GM23248 (cell line): ENCODE measurements around the gene SNTB2. TPM values are rescaled to one million over a fixed set of nuclear protein-coding genes. Genes with fewer than 3 reads are reported as not detected.

Experiments used
- DNase-seq: peaks from one replicate; pipeline ENCODE4 v3.0.0-alpha.2; 2015
- H2AFZ ChIP-seq: fragments of 200-600 bp; sonication (generic); 2 replicates; pipeline ENCODE4 v1.6.1; 2016; ENCODE audit warnings: antibody characterized with exemption
- H3F3A ChIP-seq: fragments of 200-600 bp; sonication (generic); 2 replicates; pipeline ENCODE4 v1.6.1; 2016; ENCODE audit warnings: mild to moderate bottlenecking, antibody characterized with exemption, mixed run types; ENCODE audit not compliant: insufficient read depth
- H3K27ac ChIP-seq: fragments of 200-600 bp; sonication (generic); 2 replicates; pipeline ENCODE4 v1.5.1; 2016; ENCODE audit warnings: mild to moderate bottlenecking
- H3K27me3 ChIP-seq: fragments of 200-600 bp; sonication (generic); replicated peaks from 2 replicates; pipeline ENCODE4 v1.6.1; 2016; ENCODE audit warnings: mild to moderate bottlenecking; ENCODE audit not compliant: insufficient read depth
- H3K36me3 ChIP-seq: fragments of 200-600 bp; sonication (generic); 2 replicates; pipeline ENCODE4 v1.6.1; 2016; ENCODE audit warnings: low read depth, mild to moderate bottlenecking
- H3K4me1 ChIP-seq: fragments of 200-600 bp; sonication (generic); 2 replicates; pipeline ENCODE4 v1.6.1; 2016; ENCODE audit warnings: mild to moderate bottlenecking; ENCODE audit not compliant: insufficient read depth
- H3K4me2 ChIP-seq: fragments of 200-600 bp; sonication (generic); one replicate; pipeline ENCODE4 v1.6.1; 2016; ENCODE audit warnings: mild to moderate bottlenecking; ENCODE audit not compliant: unreplicated experiment
- H3K4me3 ChIP-seq: fragments of 200-600 bp; sonication (generic); 2 replicates; pipeline ENCODE4 v1.5.1; 2016; ENCODE audit warnings: mild to moderate bottlenecking
- H3K79me2 ChIP-seq: fragments of 200-600 bp; sonication (generic); 2 replicates; pipeline ENCODE4 v1.6.1; 2016; ENCODE audit warnings: mild to moderate bottlenecking; ENCODE audit not compliant: insufficient read depth
- H3K9ac ChIP-seq: fragments of 200-600 bp; sonication (generic); 2 replicates; pipeline ENCODE4 v1.6.1; 2016; ENCODE audit warnings: mild to moderate bottlenecking
- H3K9me2 ChIP-seq: fragments of 200-600 bp; sonication (generic); 2 replicates; pipeline ENCODE4 v1.6.1; 2016; ENCODE audit warnings: mixed run types, mild to moderate bottlenecking, moderate library complexity; ENCODE audit not compliant: insufficient read depth
- H3K9me3 ChIP-seq: fragments of 200-600 bp; sonication (generic); one replicate; pipeline ENCODE4 v1.6.1; 2017; ENCODE audit warnings: low read depth
- H4K20me1 ChIP-seq: fragments of 200-600 bp; sonication (generic); 2 replicates; pipeline ENCODE4 v1.6.0; 2016; ENCODE audit not compliant: insufficient read depth
- EZH2 ChIP-seq: fragments of 200-600 bp; sonication (generic); IDR thresholded peaks from 2 replicates; pipeline ENCODE4 v1.6.1; 2018; ENCODE audit warnings: antibody characterized with exemption, mild to moderate bottlenecking; ENCODE audit not compliant: insufficient read depth, poor library complexity, severe bottlenecking
- EZH2phosphoT487 ChIP-seq: fragments of 200-600 bp; sonication (generic); IDR thresholded peaks from 2 replicates; pipeline ENCODE4 v1.6.1; 2018; ENCODE audit warnings: antibody characterized with exemption, moderate library complexity, mild to moderate bottlenecking, low read depth; ENCODE audit not compliant: insufficient read depth
- WGBS, 2 experiments: methylation state at CpG; one replicate each; pipeline ENCODE4 v1.1.6; 2015 to 2017; ENCODE audit warnings: low lambda C conversion rate in 2 of 2, low coverage in 1 of 2; ENCODE audit errors: missing lambda C conversion rate in 2 of 2; 5-methylcytosine and 5-hydroxymethylcytosine counted together
- in situ Hi-C: fragments of 300-500 bp; cut with MboI; formaldehyde crosslinking; loops from 2 replicates; pipeline ENCODE4 v1.15.0; 2020
- polyA plus RNA-seq: library from polyadenylated mRNA; unstranded; fragments of >200 nt; fragmentation: Nextera tagmentation; extraction: Ambion mirVana; gene quantifications from 2 replicates; pipeline ENCODE4 v1.2.1, GENCODE V29; 2016
- total RNA-seq: library from RNA; depleted of rRNA; stranded (reverse); fragments of >200 nt; shearing (Covaris generic); gene quantifications from 2 replicates; pipeline ENCODE4 v1.2.3, GENCODE V29; 2014

SNTB2 gene
- total and polyA plus RNA-seq, 2 experiments from 2014 or later, result 6.0 to 30.4 TPM

GRCh38 chr16:69328854-69329316, 141.9 kb downstream of the SNTB2 start:
- peaks cover 28% of the 10 kb centered on the region for H3K4me1 ChIP-seq
- peaks cover 24% of the 10 kb centered on the region for H3K36me3 ChIP-seq
- H3K9me3 ChIP-seq, result no peaks in the 10 kb centered on the region
- no peak overlapping the region for H2AFZ ChIP-seq
- peak overlapping the region; percentile 81 for H3K4me2 ChIP-seq
- peak overlapping the region; percentile 77 for H3K4me3 ChIP-seq
- H4K20me1 ChIP-seq, result no peaks in the 10 kb centered on the region; the same call in 1 of the 2 replicates
- TF ChIP-seq EZH2phosphoT487, result no peak
- TF ChIP-seq EZH2, result no peak
- peaks cover 86% of the 10 kb centered on the region for H3K79me2 ChIP-seq
- H3K9me2 ChIP-seq, result no peaks in the 10 kb centered on the region
- peak; percentile 54 for DNase-seq
- WGBS, 2 experiments, result 41 to 45% methylated on average over 10 of the region's 10 CpGs
- 0 out of 2 replicates have a peak overlapping the region, but pooled peaks have one; percentile 0 for H3K27ac ChIP-seq
- in situ Hi-C loops, result no loop called here
- peak overlapping the region; percentile 86 for H3K9ac ChIP-seq
- H3K27me3 ChIP-seq, result no peaks in the 10 kb centered on the region
- H3F3A ChIP-seq, result peaks cover 27% of the 10 kb centered on the region

- H3K9me3 ChIP-seq, result no peaks in the 10 kb centered on the region
- peaks cover 27% of the 10 kb centered on the region for H3F3A ChIP-seq
- no peaks in the 10 kb centered on the region for H3K9me2 ChIP-seq
- H4K20me1 ChIP-seq, result no peaks in the 10 kb centered on the region; the same call in 1 of the 2 replicates
- peak overlapping the region; percentile 77 for H3K4me3 ChIP-seq
- H2AFZ ChIP-seq, result peak overlapping the region; percentile 48
- H3K4me1 ChIP-seq, result peaks cover 28% of the 10 kb centered on the region
- H3K9ac ChIP-seq, result peak overlapping the region; percentile 86
- peak overlapping the region; percentile 75; the same call in 1 of the 2 replicates for H3K27ac ChIP-seq
- 5 to 6% methylated on average over 57 to 63 of the region's 77 CpGs for WGBS, 2 experiments
- in situ Hi-C loops, result no loop called here
- H3K27me3 ChIP-seq, result no peaks in the 10 kb centered on the region
- TF ChIP-seq EZH2 (no peak), EZH2phosphoT487 (no peak)
- peaks cover 84% of the 10 kb centered on the region for H3K79me2 ChIP-seq
- H3K4me2 ChIP-seq, result peak overlapping the region; percentile 81
- H3K36me3 ChIP-seq, result peaks cover 24% of the 10 kb centered on the region
- DNase-seq, result peak; percentile 53
Measured at GRCh38 chr16:69329369-69330285, 142.7 kb downstream of the SNTB2 start.

- no peaks in the 10 kb centered on the region; the same call in 1 of the 2 replicates for H4K20me1 ChIP-seq
- H3K36me3 ChIP-seq, result peaks cover 24% of the 10 kb centered on the region
- WGBS, 2 experiments, result 1 to 2% methylated on average over 61 to 70 of the region's 93 CpGs
- TF ChIP-seq EZH2 (no peak), EZH2phosphoT487 (no peak)
- no peaks in the 10 kb centered on the region for H3K9me2 ChIP-seq
- peak within 1 kb of the TSS; percentile 77 for H3K4me3 ChIP-seq
- in situ Hi-C loops, result no loop called here
- peaks cover 84% of the 10 kb centered on the region for H3K79me2 ChIP-seq
- H3K27ac ChIP-seq, result peak within 1 kb of the TSS; percentile 75
- H3K9ac ChIP-seq, result peak within 1 kb of the TSS; percentile 86
- H3K4me1 ChIP-seq, result peaks cover 28% of the 10 kb centered on the region
- peaks cover 27% of the 10 kb centered on the region for H3F3A ChIP-seq
- peak within 1 kb of the TSS; percentile 84 for H3K4me2 ChIP-seq
- DNase-seq, result peak; percentile 99
- H2AFZ ChIP-seq, result peak within 1 kb of the TSS; percentile 82
- H3K9me3 ChIP-seq, result no peaks in the 10 kb centered on the region
- H3K27me3 ChIP-seq, result no peaks in the 10 kb centered on the region
Measured at GRCh38 chr16:69330286-69331109, 143.5 kb downstream of the SNTB2 start, which contains the start of gene PDF. Gene PDF (minus strand): TSS chr16:69330588. CDS start chr16:69330570, 18 bp downstream.

GRCh38 chr16:69334696-69335095, 147.7 kb downstream of the SNTB2 start:
- Histone ChIP-seq H3K4me1 (peaks cover 13% of the 10 kb centered on the region), H3K27ac (no peak overlapping the region), H3K36me3 (peaks cover 26% of the 10 kb centered on the region; the same call in 1 of the 2 replicates), H3F3A (0 out of 2 replicates have a peak, but pooled peaks cover 15% of the 10 kb centered on the region), H3K27me3 (no peaks in the 10 kb centered on the region), H3K79me2 (peaks cover 77% of the 10 kb centered on the region), H3K9ac (no peak overlapping the region), H3K4me2 (no peak overlapping the region), H3K9me2 (no peaks in the 10 kb centered on the region), H4K20me1 (no peaks in the 10 kb centered on the region), H3K9me3 (no peaks in the 10 kb centered on the region), H3K4me3 (no peak overlapping the region), H2AFZ (no peak overlapping the region)
- DNase-seq, result no peak
- 88 to 91% methylated on average over 8 to 9 of the region's 9 CpGs for WGBS, 2 experiments
- TF ChIP-seq EZH2phosphoT487 (no peak), EZH2 (no peak)
- in situ Hi-C loops, result no loop called here
